ENCODE data around the gene EFCAB5. TPM values are rescaled to one million over a fixed set of nuclear protein-coding genes. Genes with fewer than 3 reads are reported as not detected.

The EFCAB5 gene
- total and polyA plus RNA-seq, 2 donors from 2014 or later: 1.4 TPM; not detected in 1

- Histone ChIP-seq H3K27me3 (ENCODE audit: control insufficient read depth, insufficient read depth, low read length) (no peaks in the 10 kb centered on the region), H3K9ac (ENCODE audit: low read length in 3 of 3) (no peak overlapping the region), H3K4me1 (ENCODE audit: control insufficient read depth in 2 of 3, insufficient read depth in 2 of 3, low read depth in 1 of 3, low read length in 3 of 3) (no peaks in the 10 kb centered on the region), H3K27ac (ENCODE audit: low read depth in 2 of 2, low read length in 2 of 2) (no peak overlapping the region), H3K9me3 (ENCODE audit: control insufficient read depth in 2 of 3, insufficient read depth in 1 of 3, low read length in 3 of 3) (no peaks in the 10 kb centered on the region), H3K36me3 (ENCODE audit: control insufficient read depth in 2 of 3, insufficient read depth in 3 of 3, low read length in 3 of 3) (no peaks in the 10 kb centered on the region), H3K4me3 (ENCODE audit: low read length in 3 of 3) (no peak overlapping the region)
- DNase-seq (no peak), FAIRE-seq (no peak)
- intact Hi-C loops (cut with DNase I): no loop called here
- TF ChIP-seq CTCF (IDR thresholded peaks at IDR 0.05; ENCODE audit: borderline replicate concordance, extremely low read depth, insufficient read depth): no peak
Measured at GRCh38 chr17:30101686-30102390, 160.4 kb downstream of the EFCAB5 start.

- H3K4me3 ChIP-seq (ENCODE audit: low read length in 3 of 3): no peak overlapping the region
- DNase-seq (no peak), FAIRE-seq (no peak)
- no peak for TF ChIP-seq CTCF (IDR thresholded peaks at IDR 0.05; ENCODE audit: borderline replicate concordance, extremely low read depth, insufficient read depth)
- H3K27me3 ChIP-seq (ENCODE audit: control insufficient read depth, insufficient read depth, low read length): no peaks in the 10 kb centered on the region
- intact Hi-C loops (cut with DNase I): no loop called here
- no peak overlapping the region for H3K27ac ChIP-seq (ENCODE audit: low read depth in 2 of 2, low read length in 2 of 2)
- no peaks in the 10 kb centered on the region for H3K9me3 ChIP-seq (ENCODE audit: control insufficient read depth in 2 of 3, insufficient read depth in 1 of 3, low read length in 3 of 3)
- no peaks in the 10 kb centered on the region for H3K36me3 ChIP-seq (ENCODE audit: control insufficient read depth in 2 of 3, insufficient read depth in 3 of 3, low read length in 3 of 3)
- no peak overlapping the region for H3K9ac ChIP-seq (ENCODE audit: low read length in 3 of 3)
- no peaks in the 10 kb centered on the region for H3K4me1 ChIP-seq (ENCODE audit: control insufficient read depth in 2 of 3, insufficient read depth in 2 of 3, low read depth in 1 of 3, low read length in 3 of 3)
Measured at GRCh38 chr17:30103921-30104320, 162.5 kb downstream of the EFCAB5 start.

- intact Hi-C loops (cut with DNase I): no loop called here
- TF ChIP-seq CTCF (IDR thresholded peaks at IDR 0.05; ENCODE audit: borderline replicate concordance, extremely low read depth, insufficient read depth): peak; percentile 89
- DNase-seq (peak; percentile 80 to 94 (median 83)), FAIRE-seq (peak; percentile 86)
- peak overlapping the region; percentile 71 to 90 (median 77) for H3K4me3 ChIP-seq (ENCODE audit: low read length in 3 of 3)
- H3K27ac ChIP-seq (ENCODE audit: low read depth in 2 of 2, low read length in 2 of 2): peak overlapping the region in 1 of 2 donors; percentile 34
- no peaks in the 10 kb centered on the region for H3K36me3 ChIP-seq (ENCODE audit: control insufficient read depth in 2 of 3, insufficient read depth in 3 of 3, low read length in 3 of 3)
- no peaks in the 10 kb centered on the region for H3K27me3 ChIP-seq (ENCODE audit: control insufficient read depth, insufficient read depth, low read length)
- H3K9ac ChIP-seq (ENCODE audit: low read length in 3 of 3): peak overlapping the region in 2 of 3 donors; percentile 51 to 69
- no peaks in the 10 kb centered on the region for H3K9me3 ChIP-seq (ENCODE audit: control insufficient read depth in 2 of 3, insufficient read depth in 1 of 3, low read length in 3 of 3)
- H3K4me1 ChIP-seq (ENCODE audit: control insufficient read depth in 2 of 3, insufficient read depth in 2 of 3, low read depth in 1 of 3, low read length in 3 of 3): no peaks in the 10 kb centered on the region
Measured at GRCh38 chr17:30104575-30105339, 163.3 kb downstream of the EFCAB5 start.
